ENCODE data around the gene DIP2A. TPM values are rescaled to one million over a fixed set of nuclear protein-coding genes. Genes with fewer than 3 reads are reported as not detected.

DIP2A gene
- total and polyA plus RNA-seq, 7 donors = 9.0 to 49.3 (median 25.0) TPM

DNA sequence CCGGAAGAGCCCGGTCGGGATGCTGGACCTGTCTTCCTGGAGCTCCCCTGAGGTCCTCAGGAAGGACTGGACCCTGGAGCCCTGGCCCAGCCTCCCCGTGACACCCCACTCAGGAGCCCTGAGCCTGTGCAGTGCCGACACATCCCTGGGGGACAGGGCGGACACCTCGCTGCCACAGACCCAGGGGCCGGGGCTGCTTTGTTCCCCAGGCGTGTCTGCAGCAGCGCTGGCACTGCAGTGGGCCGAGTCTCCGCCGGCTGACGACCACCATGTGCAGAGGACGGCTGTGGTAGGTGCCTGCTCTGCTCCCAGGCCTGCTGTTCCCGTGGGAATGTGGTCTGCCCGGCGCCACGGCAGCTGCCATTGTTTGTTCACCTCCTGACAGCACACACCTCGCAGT, 42.1 kb upstream of the DIP2A start:
- intact Hi-C loops (cut with DNase I) = no loop called here

DNA sequence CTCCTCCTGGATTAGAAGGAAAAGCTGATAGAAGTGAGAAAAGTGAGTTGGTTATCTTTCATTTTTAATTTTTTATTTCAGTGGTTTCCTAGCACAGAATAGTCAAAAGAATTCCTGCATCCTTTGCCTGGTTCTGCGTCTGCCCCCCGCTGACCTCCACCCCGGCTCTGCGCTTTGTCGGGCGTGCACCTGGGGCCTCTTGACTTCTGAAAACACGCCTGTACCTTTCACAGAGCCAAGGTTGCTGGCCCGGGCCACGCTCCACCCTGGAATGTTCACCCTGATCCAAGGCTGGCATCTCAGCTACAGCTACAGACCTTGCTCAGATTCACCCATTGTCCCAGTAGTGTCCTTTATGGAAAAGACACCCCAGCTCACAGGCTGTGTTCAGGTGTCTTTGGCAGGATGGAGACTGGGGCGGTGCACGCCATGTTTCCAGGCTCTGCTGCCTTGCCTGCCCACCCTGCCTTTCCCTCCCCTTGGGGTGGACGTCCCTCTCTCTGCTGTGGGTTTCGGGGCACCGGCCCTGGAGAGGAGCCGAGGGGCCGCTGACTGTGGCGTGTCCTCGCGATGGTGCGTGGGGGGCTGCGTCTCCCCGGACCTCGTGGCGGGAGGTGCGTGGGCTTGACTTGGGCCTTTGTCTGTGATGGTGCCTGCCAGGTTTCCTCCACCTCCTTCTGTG, 40.3 kb upstream of the DIP2A start:
- no peaks in the 10 kb centered on the region for H3K27me3 ChIP-seq
- H3K27ac ChIP-seq = no peak overlapping the region
- H3K36me3 ChIP-seq = peaks cover 0 to 74% (median 31%) of the 10 kb centered on the region in 4 donors
- 93% methylated on average over 25 of the region's 25 CpGs for WGBS, 2 donors
- TF ChIP-seq POLR2AphosphoS5 (IDR thresholded peaks at IDR 0.05) (no peak), POLR2A (IDR thresholded peaks at IDR 0.05) (no peak), CTCF (IDR thresholded peaks at IDR 0.05) (no peak), EP300 (IDR thresholded peaks at IDR 0.05) (no peak)
- intact Hi-C loops (cut with DNase I) = no loop called here
- no peak overlapping the region for H3K4me3 ChIP-seq
- H3K9me3 ChIP-seq = no peaks in the 10 kb centered on the region
- no peaks in the 10 kb centered on the region for H3K4me1 ChIP-seq
- no peak for DNase-seq

More for the DNA sequence above, 42.1 kb upstream of the DIP2A start:
- no peak for TF ChIP-seq POLR2AphosphoS5 (IDR thresholded peaks at IDR 0.05)
- TF ChIP-seq EP300 (IDR thresholded peaks at IDR 0.05) = no peak
- no peak for TF ChIP-seq CTCF (IDR thresholded peaks at IDR 0.05)
- no peak for TF ChIP-seq POLR2A (IDR thresholded peaks at IDR 0.05)
- 94 to 96% methylated on average over 20 of the region's 20 CpGs for WGBS, 2 donors
- Histone ChIP-seq H3K4me3 (no peak overlapping the region), H3K27me3 (no peaks in the 10 kb centered on the region), H3K27ac (no peak overlapping the region), H3K4me1 (no peaks in the 10 kb centered on the region), H3K9me3 (no peaks in the 10 kb centered on the region), H3K36me3 (peaks cover 8 to 76% (median 41%) of the 10 kb centered on the region in 4 donors)
- no peak for DNase-seq

DNA sequence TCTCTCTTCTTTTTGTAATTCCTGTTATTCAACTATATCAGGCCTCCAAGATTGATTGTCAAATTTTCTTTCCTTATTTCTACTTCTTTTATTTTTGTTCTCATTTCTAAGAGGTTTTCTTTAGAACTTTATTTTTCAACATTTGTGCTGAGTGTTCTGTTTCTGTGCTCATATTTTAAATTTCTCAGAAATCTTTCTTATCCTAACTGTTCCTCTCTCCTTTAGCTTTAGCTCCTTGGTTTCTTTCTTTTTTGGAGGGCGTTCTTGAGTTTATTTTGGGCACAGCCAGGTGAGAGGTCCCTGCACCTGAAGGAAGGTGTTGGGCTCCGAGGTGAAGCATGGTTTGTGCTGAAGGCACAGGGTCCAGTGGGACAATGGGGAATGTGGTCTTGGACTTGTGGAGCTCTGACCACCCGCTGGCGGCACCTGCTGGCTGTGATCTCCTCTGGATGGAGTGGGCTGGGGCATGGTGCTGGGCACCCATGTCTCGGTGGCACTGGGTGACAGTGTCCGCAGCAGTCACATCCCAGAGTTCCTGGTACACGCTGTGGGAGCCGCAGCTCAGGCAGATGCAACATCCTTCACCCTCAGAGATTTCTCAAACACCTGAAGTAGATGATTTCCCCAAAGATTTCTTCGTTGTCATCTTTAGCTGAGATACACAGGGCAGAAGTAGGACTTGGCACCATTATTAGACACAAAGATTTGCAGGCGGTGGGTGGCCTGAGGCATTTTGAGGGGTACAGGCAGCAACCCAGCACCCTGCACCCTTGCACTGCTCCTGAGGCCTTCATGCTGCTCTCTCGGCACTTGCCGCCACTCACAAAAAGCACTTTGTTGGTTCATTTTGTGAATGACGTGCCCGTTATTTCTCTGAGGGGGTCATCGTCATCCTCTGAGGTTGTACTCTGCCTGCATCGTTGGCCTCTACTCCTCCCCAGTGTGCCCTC, 38.2 kb upstream of the DIP2A start:
- Histone ChIP-seq H3K27me3 (no peaks in the 10 kb centered on the region), H3K9me3 (no peaks in the 10 kb centered on the region), H3K4me1 (no peaks in the 10 kb centered on the region), H3K27ac (no peak overlapping the region), H3K36me3 (peaks cover 0 to 70% (median 31%) of the 10 kb centered on the region in 4 donors), H3K4me3 (no peak overlapping the region)
- no peak for DNase-seq
- intact Hi-C loops (cut with DNase I) = no loop called here
- WGBS, 2 donors = 92 to 93% methylated on average over 16 of the region's 16 CpGs
- TF ChIP-seq POLR2AphosphoS5 (IDR thresholded peaks at IDR 0.05) (no peak), CTCF (IDR thresholded peaks at IDR 0.05) (no peak), POLR2A (IDR thresholded peaks at IDR 0.05) (no peak), EP300 (IDR thresholded peaks at IDR 0.05) (no peak)

- DNase-seq = peak; percentile 34
- Histone ChIP-seq H3K9me3 (no peaks in the 10 kb centered on the region), H3K4me1 (no peaks in the 10 kb centered on the region), H3K27ac (no peak overlapping the region), H3K4me3 (no peak overlapping the region), H3K36me3 (peaks cover 0 to 71% (median 27%) of the 10 kb centered on the region in 4 donors), H3K27me3 (no peaks in the 10 kb centered on the region)
- intact Hi-C loops (cut with DNase I) = no loop called here
- no peak for TF ChIP-seq CTCF (IDR thresholded peaks at IDR 0.05)
- TF ChIP-seq POLR2A (IDR thresholded peaks at IDR 0.05) = no peak
- no peak for TF ChIP-seq EP300 (IDR thresholded peaks at IDR 0.05)
- TF ChIP-seq POLR2AphosphoS5 (IDR thresholded peaks at IDR 0.05) = no peak
- 94 to 95% methylated on average over 23 of the region's 23 CpGs for WGBS, 2 donors
These were observed 37.4 kb upstream of the DIP2A start for GRCh38 chr21:46421191-46421750.
